ENCODE results near the gene PHLDA3.

PHLDA3 gene

DNA sequence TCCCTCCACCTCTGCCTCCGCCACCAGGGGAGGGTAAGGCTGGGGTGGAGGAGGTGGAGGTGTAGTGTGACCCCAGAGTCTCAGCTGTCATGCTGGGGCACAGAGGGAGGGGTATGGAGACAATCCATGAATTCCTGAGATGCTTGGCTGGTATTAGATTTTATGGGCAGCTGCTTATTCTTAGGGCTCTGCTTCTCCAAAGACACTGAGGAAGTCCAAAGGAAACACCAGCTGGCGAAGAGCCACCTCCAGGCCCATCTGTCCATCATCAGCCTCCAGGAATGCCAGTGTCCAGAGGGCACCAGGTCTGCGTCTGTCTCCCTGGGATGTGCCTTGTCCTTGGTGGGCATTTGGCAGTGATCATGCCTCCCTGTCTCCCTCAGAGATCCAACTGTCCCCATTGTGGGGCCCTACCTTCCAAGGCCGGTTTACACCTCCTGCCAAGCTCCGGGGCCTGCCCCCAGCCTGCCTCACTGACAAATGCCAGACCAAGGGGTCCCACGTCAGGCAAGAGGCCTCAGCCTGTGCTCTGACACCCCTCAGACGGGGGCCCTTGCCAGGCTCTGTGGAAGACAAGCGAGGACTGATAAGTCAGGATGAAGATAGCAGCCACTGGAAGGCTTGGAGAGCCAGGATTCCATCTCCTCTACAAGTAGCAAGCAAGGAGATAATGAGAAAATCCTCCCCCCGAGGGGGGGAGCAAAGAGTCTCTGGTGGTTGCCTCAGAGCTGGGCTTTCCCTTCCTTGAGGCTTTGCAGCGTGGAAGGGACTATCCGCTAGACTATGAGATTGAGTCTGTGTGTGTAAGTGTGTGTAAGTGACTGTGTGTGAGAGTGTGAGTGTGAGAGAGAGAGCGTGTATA lies 49.0 kb downstream of the PHLDA3 start:
- Histone ChIP-seq H3K4me3 (ENCODE audit: low read depth in 1 of 2, low read length in 2 of 2) (no peak overlapping the region), H3K27me3 (ENCODE audit: insufficient read depth, low read length, poor library complexity) (peaks cover 34% of the 10 kb centered on the region), H2AFZ (ENCODE audit: low read depth, low read length) (no peak overlapping the region), H3K9ac (ENCODE audit: low read depth, low read length) (no peak overlapping the region), H3K9me3 (ENCODE audit: insufficient read depth, low read length, severe bottlenecking) (no peaks in the 10 kb centered on the region), H3K79me2 (ENCODE audit: insufficient read depth, low read length) (no peaks in the 10 kb centered on the region), H4K20me1 (ENCODE audit: insufficient read depth, low read length) (0 out of 2 replicates have a peak, but pooled peaks cover 6% of the 10 kb centered on the region), H3K27ac (ENCODE audit: low read length) (no peak overlapping the region), H3K4me1 (ENCODE audit: insufficient read depth, low read length) (no peaks in the 10 kb centered on the region), H3K36me3 (ENCODE audit: insufficient read depth, low read length) (no peaks in the 10 kb centered on the region), H3K4me2 (ENCODE audit: insufficient read depth, low read length) (no peak overlapping the region)
- DNase-seq (no peak), ATAC-seq (ENCODE audit: insufficient read depth, low read depth) (no peak)
- TF ChIP-seq, protein P1, sequence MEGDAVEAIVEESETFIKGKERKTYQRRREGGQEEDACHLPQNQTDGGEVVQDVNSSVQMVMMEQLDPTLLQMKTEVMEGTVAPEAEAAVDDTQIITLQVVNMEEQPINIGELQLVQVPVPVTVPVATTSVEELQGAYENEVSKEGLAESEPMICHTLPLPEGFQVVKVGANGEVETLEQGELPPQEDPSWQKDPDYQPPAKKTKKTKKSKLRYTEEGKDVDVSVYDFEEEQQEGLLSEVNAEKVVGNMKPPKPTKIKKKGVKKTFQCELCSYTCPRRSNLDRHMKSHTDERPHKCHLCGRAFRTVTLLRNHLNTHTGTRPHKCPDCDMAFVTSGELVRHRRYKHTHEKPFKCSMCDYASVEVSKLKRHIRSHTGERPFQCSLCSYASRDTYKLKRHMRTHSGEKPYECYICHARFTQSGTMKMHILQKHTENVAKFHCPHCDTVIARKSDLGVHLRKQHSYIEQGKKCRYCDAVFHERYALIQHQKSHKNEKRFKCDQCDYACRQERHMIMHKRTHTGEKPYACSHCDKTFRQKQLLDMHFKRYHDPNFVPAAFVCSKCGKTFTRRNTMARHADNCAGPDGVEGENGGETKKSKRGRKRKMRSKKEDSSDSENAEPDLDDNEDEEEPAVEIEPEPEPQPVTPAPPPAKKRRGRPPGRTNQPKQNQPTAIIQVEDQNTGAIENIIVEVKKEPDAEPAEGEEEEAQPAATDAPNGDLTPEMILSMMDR (IDR thresholded peaks at IDR 0.05; ENCODE audit: borderline replicate concordance, extremely low read depth, low read length, poor library complexity, severe bottlenecking), result no peak
- TF ChIP-seq EZH2 (IDR thresholded peaks at IDR 0.05; ENCODE audit: borderline replicate concordance, low read depth, low read length, severe bottlenecking), result no peak

DNA sequence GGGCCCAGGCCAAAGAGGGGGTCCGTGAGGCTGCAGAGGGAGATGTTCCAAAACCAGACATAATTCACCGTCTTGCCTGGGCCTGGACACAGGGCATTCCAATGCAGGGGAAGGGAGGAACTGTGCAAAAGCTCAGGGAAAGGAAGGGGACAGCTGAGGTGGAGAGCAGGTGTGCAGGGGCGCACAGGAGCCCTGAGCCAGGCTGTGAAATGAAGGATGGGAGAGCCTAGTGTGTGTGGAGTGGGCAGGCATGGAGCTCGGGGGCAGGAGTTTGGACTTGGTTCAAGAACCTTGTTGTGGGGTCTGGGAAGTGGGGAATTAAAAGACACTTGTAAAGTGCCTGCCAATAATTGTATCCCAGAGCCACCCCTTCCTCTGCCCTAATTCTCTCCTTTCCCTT lies 49.7 kb downstream of the PHLDA3 start:
- no peak for TF ChIP-seq EZH2 (IDR thresholded peaks at IDR 0.05; ENCODE audit: borderline replicate concordance, low read depth, low read length, severe bottlenecking)
- TF ChIP-seq, protein P1 (IDR thresholded peaks at IDR 0.05; ENCODE audit: borderline replicate concordance, extremely low read depth, low read length, poor library complexity, severe bottlenecking), result no peak
- H4K20me1 ChIP-seq (ENCODE audit: insufficient read depth, low read length), result 0 out of 2 replicates have a peak, but pooled peaks cover 6% of the 10 kb centered on the region
- no peak overlapping the region for H3K27ac ChIP-seq (ENCODE audit: low read length)
- ATAC-seq (ENCODE audit: insufficient read depth, low read depth) (no peak), DNase-seq (no peak)
- H3K36me3 ChIP-seq (ENCODE audit: insufficient read depth, low read length), result no peaks in the 10 kb centered on the region
- no peak overlapping the region for H3K4me3 ChIP-seq (ENCODE audit: low read depth in 1 of 2, low read length in 2 of 2)
- H3K27me3 ChIP-seq (ENCODE audit: insufficient read depth, low read length, poor library complexity), result peaks cover 34% of the 10 kb centered on the region
- no peaks in the 10 kb centered on the region for H3K79me2 ChIP-seq (ENCODE audit: insufficient read depth, low read length)
- H3K4me1 ChIP-seq (ENCODE audit: insufficient read depth, low read length), result no peaks in the 10 kb centered on the region
- H3K9me3 ChIP-seq (ENCODE audit: insufficient read depth, low read length, severe bottlenecking), result no peaks in the 10 kb centered on the region
- H2AFZ ChIP-seq (ENCODE audit: low read depth, low read length), result no peak overlapping the region
- H3K9ac ChIP-seq (ENCODE audit: low read depth, low read length), result no peak overlapping the region
- no peak overlapping the region for H3K4me2 ChIP-seq (ENCODE audit: insufficient read depth, low read length)

DNA sequence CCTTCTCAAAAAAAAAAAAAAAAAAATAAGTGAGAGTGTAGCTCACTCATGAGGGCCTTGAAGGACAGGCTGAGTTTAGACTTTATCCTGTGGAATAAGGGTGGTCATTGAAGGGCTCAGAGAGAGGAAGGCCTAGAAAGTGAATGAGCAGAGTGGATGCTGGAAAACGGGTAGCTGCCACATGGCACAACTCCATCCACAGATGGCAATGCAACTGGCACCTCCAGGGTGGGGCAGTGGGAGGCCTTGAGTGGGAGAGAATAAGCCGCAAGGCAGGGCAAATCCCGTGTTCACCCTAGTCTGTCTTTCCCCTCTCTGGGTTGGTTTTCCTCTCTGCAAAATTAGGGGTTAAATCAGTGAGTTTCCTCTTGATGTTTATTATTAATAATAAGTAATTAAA lies 50.5 kb downstream of the PHLDA3 start:
- no peak for DNase-seq
- 0 out of 2 replicates have a peak, but pooled peaks cover 6% of the 10 kb centered on the region for H4K20me1 ChIP-seq (ENCODE audit: insufficient read depth, low read length)
- peaks cover 34% of the 10 kb centered on the region for H3K27me3 ChIP-seq (ENCODE audit: insufficient read depth, low read length, poor library complexity)
- no peak overlapping the region for H3K4me3 ChIP-seq (ENCODE audit: low read depth in 1 of 2, low read length in 2 of 2)
- H3K9ac ChIP-seq (ENCODE audit: low read depth, low read length), result no peak overlapping the region
- no peaks in the 10 kb centered on the region for H3K79me2 ChIP-seq (ENCODE audit: insufficient read depth, low read length)
- ATAC-seq (ENCODE audit: insufficient read depth, low read depth), result no peak
- H3K4me2 ChIP-seq (ENCODE audit: insufficient read depth, low read length), result no peak overlapping the region
- H3K36me3 ChIP-seq (ENCODE audit: insufficient read depth, low read length), result no peaks in the 10 kb centered on the region
- H3K4me1 ChIP-seq (ENCODE audit: insufficient read depth, low read length), result no peaks in the 10 kb centered on the region
- no peak overlapping the region for H2AFZ ChIP-seq (ENCODE audit: low read depth, low read length)
- TF ChIP-seq EZH2 (IDR thresholded peaks at IDR 0.05; ENCODE audit: borderline replicate concordance, low read depth, low read length, severe bottlenecking), result no peak
- TF ChIP-seq, protein P1 (IDR thresholded peaks at IDR 0.05; ENCODE audit: borderline replicate concordance, extremely low read depth, low read length, poor library complexity, severe bottlenecking), result no peak
- H3K27ac ChIP-seq (ENCODE audit: low read length), result no peak overlapping the region
- H3K9me3 ChIP-seq (ENCODE audit: insufficient read depth, low read length, severe bottlenecking), result no peaks in the 10 kb centered on the region

All from DND-41 (cell line).